Neural cell (in vitro differentiated cells): Measurements from ENCODE around the gene REEP1. TPM values are rescaled to one million over a fixed set of nuclear protein-coding genes. Genes with fewer than 3 reads are reported as not detected.

Experiments
- H2AFZ ChIP-seq: fragments of 200-600, 300-800 bp; sonication (generic), shearing (Covaris generic); 2 replicates; pipeline ENCODE4 v1.6.0; 2014; ENCODE audit warnings: low read depth, mild to moderate bottlenecking, antibody characterized with exemption, low read length, moderate library complexity
- H3F3A ChIP-seq: fragments of 200-600 bp; shearing (Covaris generic); 2 replicates; pipeline ENCODE4 v1.6.1; 2016; ENCODE audit warnings: mild to moderate bottlenecking, moderate library complexity, mixed read lengths, antibody characterized with exemption, low read length; ENCODE audit not compliant: insufficient read depth, poor library complexity, severe bottlenecking
- H3K27ac ChIP-seq: fragments of 200-600, 300-800 bp; sonication (generic), shearing (Covaris generic); 2 replicates; pipeline ENCODE4 v1.5.1; 2014; ENCODE audit warnings: mild to moderate bottlenecking, low read length, moderate library complexity
- H3K27me3 ChIP-seq: fragments of 300-800, 200-600 bp; sonication (generic), shearing (Covaris generic); 2 replicates; pipeline ENCODE4 v1.6.0; 2014; ENCODE audit warnings: mild to moderate bottlenecking, low read depth, low read length, moderate library complexity; ENCODE audit not compliant: insufficient read depth
- H3K36me3 ChIP-seq: fragments of 300-800, 200-600 bp; sonication (generic), shearing (Covaris generic); 2 replicates; pipeline ENCODE4 v1.5.1; 2014; ENCODE audit warnings: mild to moderate bottlenecking, antibody characterized with exemption, low read length, moderate library complexity; ENCODE audit not compliant: insufficient read depth
- H3K4me2 ChIP-seq: fragments of 300-800, 200-600 bp; sonication (generic), shearing (Covaris generic); 2 replicates; pipeline ENCODE4 v1.6.0; 2014; ENCODE audit warnings: mild to moderate bottlenecking, low read length
- H3K4me3 ChIP-seq: fragments of 300-800, 200-600 bp; sonication (generic), shearing (Covaris generic); 2 replicates; pipeline ENCODE4 v1.5.1; 2014; ENCODE audit warnings: mild to moderate bottlenecking, low read length, moderate library complexity
- H3K79me2 ChIP-seq: fragments of 200-600 bp; shearing (Covaris generic); replicated peaks from 2 replicates; pipeline ENCODE4 v1.6.0; 2014; ENCODE audit warnings: mild to moderate bottlenecking, low read length, moderate library complexity; ENCODE audit not compliant: insufficient read depth
- H3K9ac ChIP-seq: fragments of 300-800, 200-600 bp; sonication (generic), shearing (Covaris generic); 2 replicates; pipeline ENCODE4 v1.6.1; 2016; ENCODE audit warnings: mild to moderate bottlenecking, low read length, mixed read lengths
- H3K9me2 ChIP-seq: fragments of 200-600 bp; shearing (Covaris generic); 2 replicates; pipeline ENCODE4 v1.6.1; 2016; ENCODE audit warnings: mild to moderate bottlenecking, low read length, mixed read lengths; ENCODE audit not compliant: insufficient read depth
- H3K9me3 ChIP-seq: fragments of 200-600, 300-800 bp; sonication (generic), shearing (Covaris generic); 2 replicates; pipeline ENCODE4 v1.6.1; 2016; ENCODE audit warnings: mild to moderate bottlenecking, mixed run types, low read length, moderate library complexity, mixed read lengths
- H4K20me1 ChIP-seq: fragments of 200-600 bp; shearing (Covaris generic); 2 replicates; pipeline ENCODE4 v1.6.1; 2016; ENCODE audit warnings: mild to moderate bottlenecking, mixed run types; ENCODE audit not compliant: insufficient read depth
- CTCF ChIP-seq: fragments of 450-650 bp; IDR thresholded peaks from 2 replicates; pipeline ENCODE4 v1.5.1; 2014; ENCODE audit warnings: antibody characterized with exemption, mild to moderate bottlenecking, moderate library complexity; ENCODE audit not compliant: poor library complexity, severe bottlenecking
- EP300 ChIP-seq: fragments of 450-650 bp; conservative IDR thresholded peaks from 2 replicates; pipeline ENCODE4 v1.6.1; 2014; ENCODE audit warnings: antibody characterized with exemption, mild to moderate bottlenecking, moderate library complexity; ENCODE audit not compliant: poor library complexity, severe bottlenecking
- EZH2 ChIP-seq: fragments of 200-600, 300-800 bp; shearing (Covaris generic), sonication (generic); IDR thresholded peaks from 2 replicates; pipeline ENCODE4 v1.6.1; 2014; ENCODE audit warnings: antibody characterized with exemption, low read length, borderline replicate concordance, mild to moderate bottlenecking; ENCODE audit not compliant: insufficient read depth, poor library complexity, severe bottlenecking
- MXI1 ChIP-seq: fragments of 450-650 bp; conservative IDR thresholded peaks from 2 replicates; pipeline ENCODE4 v1.6.1; 2014; ENCODE audit warnings: antibody characterized with exemption, mild to moderate bottlenecking; ENCODE audit not compliant: poor library complexity, severe bottlenecking
- POLR2AphosphoS5 ChIP-seq: IDR thresholded peaks from 2 replicates; pipeline ENCODE4 v1.6.1; 2012
- RAD21 ChIP-seq: fragments of 450-650 bp; conservative IDR thresholded peaks from 2 replicates; pipeline ENCODE4 v1.6.1; 2014; ENCODE audit warnings: antibody characterized with exemption, mild to moderate bottlenecking, moderate library complexity
- REST ChIP-seq: IDR thresholded peaks from 2 replicates; pipeline ENCODE4 v1.6.1; 2012; ENCODE audit warnings: borderline replicate concordance
- SMC3 ChIP-seq: fragments of 450-650 bp; conservative IDR thresholded peaks from 2 replicates; pipeline ENCODE4 v1.6.1; 2014; ENCODE audit warnings: antibody characterized with exemption, mild to moderate bottlenecking, moderate library complexity; ENCODE audit not compliant: poor library complexity
- TAF1 ChIP-seq: IDR thresholded peaks from 2 replicates; pipeline ENCODE4 v1.6.1; 2012; ENCODE audit warnings: low read depth
- polyA plus RNA-seq: library from polyadenylated mRNA; depleted of rRNA; stranded (reverse); fragments of >200 nt; gene quantifications from 2 replicates; pipeline ENCODE4 v1.2.3, GENCODE V29; 2014

REEP1 gene
- polyA plus RNA-seq, 1 donor from 2014 or later = 121 TPM

- Histone ChIP-seq H3K4me2 (peak overlapping the region; percentile 100), H4K20me1 (no peaks in the 10 kb centered on the region), H3K4me3 (peak overlapping the region; percentile 97), H3K79me2 (peaks cover 24% of the 10 kb centered on the region), H3K27ac (peak overlapping the region; percentile 90), H3F3A (peaks cover 4% of the 10 kb centered on the region), H3K9me3 (no peaks in the 10 kb centered on the region), H3K27me3 (peaks cover 12% of the 10 kb centered on the region), H3K9me2 (no peaks in the 10 kb centered on the region), H3K9ac (peak overlapping the region; percentile 95), H2AFZ (peak overlapping the region; percentile 69), H3K36me3 (no peaks in the 10 kb centered on the region)
- TF ChIP-seq EP300 (no peak), POLR2AphosphoS5 (peak; percentile 51), EZH2 (no peak), RAD21 (peak; percentile 29), SMC3 (peak; percentile 30), CTCF (peak; percentile 49), REST (no peak), TAF1 (peak; percentile 61), MXI1 (peak; percentile 79)
These were observed 667 bp downstream of the REEP1 start for GRCh38 chr2:86336675-86337243.

- no peaks in the 10 kb centered on the region for H3K9me3 ChIP-seq
- H4K20me1 ChIP-seq = no peaks in the 10 kb centered on the region
- H3K27me3 ChIP-seq = peaks cover 12% of the 10 kb centered on the region
- peaks cover 27% of the 10 kb centered on the region for H3K79me2 ChIP-seq
- H2AFZ ChIP-seq = peak overlapping the region; percentile 69
- no peak for TF ChIP-seq EP300
- no peak for TF ChIP-seq CTCF
- no peak for TF ChIP-seq SMC3
- peak; percentile 18 for TF ChIP-seq POLR2AphosphoS5
- TF ChIP-seq MXI1 = no peak
- no peak for TF ChIP-seq TAF1
- TF ChIP-seq REST = no peak
- TF ChIP-seq EZH2 = no peak
- H3K4me3 ChIP-seq = peak overlapping the region; percentile 97
- peak overlapping the region; percentile 90 for H3K27ac ChIP-seq
- H3K9me2 ChIP-seq = no peaks in the 10 kb centered on the region
- H3K4me2 ChIP-seq = peak overlapping the region; percentile 100
- peak overlapping the region; percentile 95 for H3K9ac ChIP-seq
- no peaks in the 10 kb centered on the region for H3K36me3 ChIP-seq
- peaks cover 4% of the 10 kb centered on the region for H3F3A ChIP-seq
These were observed 1.4 kb downstream of the REEP1 start for GRCh38 chr2:86335865-86336674.
